NCI-H2029 treated with DMSO at 0.1 percent for 48 hours (cell line): ENCODE measurements around the gene TNKS1BP1.
"Not testable (repeated sequence)": the region's sequence is repeated elsewhere in the genome, so short reads cannot be mapped to it uniquely, and the experiment has no call there.

Experiments used
- DNase-seq: peaks from one replicate; lab custom pipeline; 2025; lab: John Stamatoyannopoulos, UW

The TNKS1BP1 gene

GRCh38 chr11:57287884-57288283, 36.9 kb downstream of the TNKS1BP1 start:
- DNase-seq = no peak

GRCh38 chr11:57283231-57283990, 41.3 kb downstream of the TNKS1BP1 start:
- DNase-seq = no peak

GRCh38 chr11:57281546-57281945, 43.2 kb downstream of the TNKS1BP1 start:
- DNase-seq = not testable (repeated sequence)

- DNase-seq = no peak
Measured at GRCh38 chr11:57279116-57279515, 45.6 kb downstream of the TNKS1BP1 start.

GRCh38 chr11:57278721-57279095, 46.0 kb downstream of the TNKS1BP1 start:
- DNase-seq = no peak

DNA sequence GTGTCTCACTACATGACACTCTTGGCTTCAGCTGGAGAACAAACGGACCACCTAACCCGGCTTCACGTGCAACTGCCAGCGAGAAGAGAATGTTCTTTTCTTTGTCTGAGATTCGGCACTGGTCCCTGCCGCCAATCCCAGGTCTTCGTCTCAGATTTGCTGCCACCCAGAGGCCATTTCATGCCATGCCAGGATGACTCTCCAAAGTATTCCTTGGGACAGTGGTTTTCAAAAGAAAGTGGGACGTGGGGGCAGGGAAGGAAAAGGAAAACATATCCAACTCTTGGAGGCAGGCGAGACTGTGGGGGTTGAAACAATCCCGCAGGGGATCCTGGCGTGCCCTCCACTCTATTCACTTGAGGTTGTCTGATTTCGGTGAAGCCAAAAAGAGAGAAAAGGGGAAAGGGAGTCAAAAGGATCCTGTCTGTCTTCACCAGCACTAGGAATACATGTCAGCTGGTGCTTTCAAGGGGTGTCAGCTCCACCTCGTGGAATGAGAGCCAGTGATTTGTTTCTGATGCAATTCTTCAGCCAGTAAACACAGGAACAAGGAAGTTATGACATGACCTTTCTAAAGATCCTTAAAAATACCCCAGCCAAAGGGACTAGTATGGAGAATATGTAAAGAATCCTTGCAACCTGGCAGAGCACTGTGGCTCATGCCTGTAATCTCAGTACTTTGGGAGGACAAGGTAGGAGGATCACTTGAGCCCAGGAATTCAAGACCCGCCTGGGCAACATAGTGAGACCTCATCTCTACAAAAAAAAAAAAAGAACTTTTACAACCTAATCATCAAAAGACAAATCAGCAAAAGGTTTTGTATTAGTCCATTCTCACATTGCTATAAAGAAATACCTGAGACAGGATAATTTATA, 46.7 kb downstream of the TNKS1BP1 start:
- peak; percentile 43 for DNase-seq

DNA sequence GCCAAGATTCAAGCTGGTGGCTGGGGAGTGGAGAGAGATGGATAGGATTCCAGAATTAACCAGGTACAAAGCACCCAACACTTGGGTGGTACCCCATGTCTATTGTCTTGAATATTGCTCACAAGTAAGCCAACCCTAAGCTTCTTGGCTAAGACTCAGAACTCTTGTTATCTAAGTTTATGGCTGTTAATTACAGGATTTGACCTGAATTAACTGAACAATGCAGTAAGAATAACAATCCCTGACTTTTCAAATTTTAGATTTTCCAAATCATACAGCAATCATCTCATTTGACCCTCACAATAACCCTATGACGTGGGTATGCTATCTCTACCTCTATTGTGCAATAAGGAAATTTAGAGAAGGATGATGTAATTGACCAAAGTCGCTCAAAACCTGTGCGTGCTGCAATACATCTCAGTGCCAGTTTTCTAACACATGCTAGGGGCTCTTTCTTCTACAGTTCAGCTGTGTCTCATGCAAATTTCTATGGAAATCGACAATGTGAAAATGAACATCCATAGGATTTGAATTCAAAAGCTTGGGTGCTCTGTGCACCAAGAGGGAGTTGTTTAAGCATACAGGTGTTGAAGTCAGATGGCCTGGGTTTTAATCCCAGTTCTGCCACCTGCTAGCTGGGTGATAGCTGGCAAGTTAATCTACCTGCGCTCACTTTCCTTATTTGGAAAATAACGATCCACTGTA, 47.6 kb downstream of the TNKS1BP1 start:
- no peak for DNase-seq

DNA sequence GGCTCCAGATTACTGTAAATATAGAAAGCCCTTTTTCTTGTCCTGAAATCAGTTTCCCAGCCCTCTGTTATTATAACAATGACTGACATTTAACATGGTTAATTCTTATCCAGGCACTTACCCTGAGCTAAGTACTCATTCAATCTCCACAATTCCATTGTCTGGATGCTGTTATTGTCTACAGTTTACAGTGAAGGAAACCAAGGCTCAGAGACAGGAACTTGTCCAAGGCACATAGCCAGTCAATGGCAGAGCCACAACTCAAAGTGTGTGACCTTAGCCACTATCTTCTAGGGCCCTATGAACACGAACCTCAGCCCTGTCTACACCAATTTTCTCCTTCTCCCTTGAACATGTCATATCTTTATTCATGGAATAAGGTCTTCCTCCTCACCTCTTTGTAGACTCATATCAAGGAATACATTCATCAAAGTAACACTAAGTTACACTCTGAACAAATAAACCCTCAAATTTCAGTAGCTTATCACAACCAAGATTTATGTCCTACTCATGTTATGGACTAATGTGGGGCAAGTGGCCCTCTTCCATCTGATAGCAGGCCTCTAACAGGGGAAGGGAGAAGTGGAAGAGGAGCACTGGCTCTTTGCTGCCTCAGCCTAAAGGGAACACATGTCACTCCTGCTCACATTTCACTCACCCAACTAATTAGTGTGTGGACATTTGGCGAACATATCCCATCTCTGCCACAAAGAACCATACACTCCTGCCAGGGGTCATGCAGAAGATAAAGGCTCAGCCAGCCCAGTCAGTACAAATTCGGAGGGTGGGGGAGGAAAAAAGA, 48.4 kb downstream of the TNKS1BP1 start:
- DNase-seq = no peak

DNA sequence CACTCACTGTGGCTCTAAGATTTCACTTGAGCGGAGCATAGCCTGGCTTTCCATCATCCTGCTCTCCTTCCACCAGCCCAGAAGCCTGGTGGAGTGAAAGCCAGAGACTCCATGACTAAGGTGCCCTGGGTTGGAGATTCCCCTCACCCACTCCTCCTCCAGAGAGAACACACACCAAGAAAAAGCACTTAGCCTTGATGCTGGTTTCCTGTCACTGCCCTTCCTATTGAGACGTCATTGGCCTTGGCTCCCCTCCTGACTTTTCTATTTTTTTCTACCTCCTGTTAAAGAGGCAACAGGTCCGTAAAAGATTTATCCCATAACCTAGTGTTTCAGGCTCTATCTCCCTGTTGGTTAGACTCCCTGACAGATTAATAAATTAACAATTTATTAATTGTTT, 49.2 kb downstream of the TNKS1BP1 start:
- DNase-seq = no peak

DNA sequence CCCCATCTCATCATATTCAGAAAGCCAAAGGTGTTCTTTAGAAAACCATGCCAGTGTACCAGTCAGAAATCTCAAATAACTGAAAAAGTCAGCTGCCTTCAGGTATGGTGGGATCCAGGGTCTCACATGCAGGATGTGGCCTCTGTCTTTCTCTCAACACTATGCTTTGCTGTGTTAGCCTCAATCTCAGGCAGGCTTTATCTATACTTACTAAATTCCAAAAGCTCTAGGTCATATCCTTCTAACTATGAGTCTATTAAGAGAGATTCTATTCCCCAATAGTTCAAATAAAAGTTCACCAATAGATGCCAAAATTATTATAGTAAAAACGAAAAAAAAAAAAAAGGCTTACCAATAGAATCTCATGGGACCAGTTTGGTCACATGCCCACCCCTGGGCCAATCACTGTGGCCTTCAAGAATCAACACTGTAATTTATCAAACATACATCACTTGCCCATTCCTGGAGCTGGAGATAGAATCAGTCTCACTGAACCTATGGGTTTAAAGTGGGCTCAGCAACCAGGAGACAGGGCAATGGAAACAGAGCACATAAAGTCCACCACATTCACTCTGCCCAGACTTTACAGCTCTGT, 49.8 kb downstream of the TNKS1BP1 start:
- no peak for DNase-seq

GRCh38 chr11:57273448-57274058, 51.2 kb downstream of the TNKS1BP1 start:
- no peak for DNase-seq

- DNase-seq = no peak
Measured at GRCh38 chr11:57269571-57270021, 55.2 kb downstream of the TNKS1BP1 start.

- no peak for DNase-seq
Measured at GRCh38 chr11:57266157-57266556, 58.6 kb downstream of the TNKS1BP1 start.

DNA sequence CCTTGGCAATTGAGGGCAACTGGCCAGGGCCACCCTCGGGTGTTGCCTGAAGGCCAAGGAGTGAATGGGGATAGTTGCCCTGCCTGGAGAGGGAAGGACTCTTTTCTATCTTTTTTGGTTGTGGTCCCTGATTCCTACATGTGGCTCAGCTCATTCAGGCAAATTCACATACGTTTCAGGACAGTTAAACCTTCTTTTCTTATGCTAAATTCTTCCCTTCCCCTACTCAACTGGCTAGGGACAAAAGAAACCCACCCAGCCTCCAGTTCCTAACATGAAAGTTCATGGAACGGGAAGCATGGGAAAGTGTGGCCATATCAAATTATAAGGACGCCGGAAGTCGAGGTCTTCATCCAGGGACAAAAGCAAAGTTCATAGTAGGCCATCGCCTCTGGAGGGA, 61.4 kb downstream of the TNKS1BP1 start:
- DNase-seq = no peak

- DNase-seq = no peak
Measured at GRCh38 chr11:57262157-57262556, 62.6 kb downstream of the TNKS1BP1 start.

- DNase-seq = no peak
Measured at GRCh38 chr11:57260937-57261783, 63.6 kb downstream of the TNKS1BP1 start.

- no peak for DNase-seq
Measured at GRCh38 chr11:57256119-57256518, 68.6 kb downstream of the TNKS1BP1 start.

GRCh38 chr11:57255618-57256017, 69.1 kb downstream of the TNKS1BP1 start:
- no peak for DNase-seq

GRCh38 chr11:57254631-57255030, 70.1 kb downstream of the TNKS1BP1 start:
- no peak for DNase-seq
